ENCODE measurements around the gene TRMT61A.

DNA sequence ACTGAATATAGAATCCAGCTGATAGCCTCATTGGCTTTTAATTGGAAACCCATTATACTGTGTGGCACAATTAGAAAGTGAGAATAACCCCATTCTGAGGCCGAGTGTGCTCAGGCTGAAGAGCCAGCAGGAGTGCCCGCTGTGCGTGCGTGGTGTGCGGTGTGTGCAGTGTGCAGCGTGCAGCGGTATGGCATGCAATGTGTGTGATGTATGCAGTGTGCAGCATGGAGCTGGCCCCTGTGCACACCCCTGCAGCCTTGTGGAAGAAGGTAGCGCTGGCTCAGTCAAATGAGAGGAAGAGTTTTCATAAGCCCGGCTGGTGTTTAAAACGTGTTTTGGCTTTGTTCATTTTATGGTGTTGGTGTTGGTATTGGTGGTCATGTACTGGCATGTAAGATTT, 29.3 kb upstream of the TRMT61A start:
- TF ChIP-seq EZH2 (IDR thresholded peaks at IDR 0.05; ENCODE audit: insufficient read depth, poor library complexity, severe bottlenecking) (no peak), EZH2phosphoT487 (IDR thresholded peaks at IDR 0.05; ENCODE audit: insufficient read depth, low read depth) (no peak)
